ENCODE measurements around the gene EPHA5.

GRCh38 chr4:65599340-65599739 is 70.9 kb downstream of the EPHA5 start:
- TF ChIP-seq, protein P1, sequence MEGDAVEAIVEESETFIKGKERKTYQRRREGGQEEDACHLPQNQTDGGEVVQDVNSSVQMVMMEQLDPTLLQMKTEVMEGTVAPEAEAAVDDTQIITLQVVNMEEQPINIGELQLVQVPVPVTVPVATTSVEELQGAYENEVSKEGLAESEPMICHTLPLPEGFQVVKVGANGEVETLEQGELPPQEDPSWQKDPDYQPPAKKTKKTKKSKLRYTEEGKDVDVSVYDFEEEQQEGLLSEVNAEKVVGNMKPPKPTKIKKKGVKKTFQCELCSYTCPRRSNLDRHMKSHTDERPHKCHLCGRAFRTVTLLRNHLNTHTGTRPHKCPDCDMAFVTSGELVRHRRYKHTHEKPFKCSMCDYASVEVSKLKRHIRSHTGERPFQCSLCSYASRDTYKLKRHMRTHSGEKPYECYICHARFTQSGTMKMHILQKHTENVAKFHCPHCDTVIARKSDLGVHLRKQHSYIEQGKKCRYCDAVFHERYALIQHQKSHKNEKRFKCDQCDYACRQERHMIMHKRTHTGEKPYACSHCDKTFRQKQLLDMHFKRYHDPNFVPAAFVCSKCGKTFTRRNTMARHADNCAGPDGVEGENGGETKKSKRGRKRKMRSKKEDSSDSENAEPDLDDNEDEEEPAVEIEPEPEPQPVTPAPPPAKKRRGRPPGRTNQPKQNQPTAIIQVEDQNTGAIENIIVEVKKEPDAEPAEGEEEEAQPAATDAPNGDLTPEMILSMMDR (IDR thresholded peaks at IDR 0.05), result no peak
- TF ChIP-seq POLR2A (IDR thresholded peaks at IDR 0.05) (no peak), EP300 (IDR thresholded peaks at IDR 0.05) (no peak)

Measured in tibial nerve (tissue), 4 donors.